Thyroid gland (tissue), 4 donors: ENCODE results near the gene MMP1. TPM values are rescaled to one million over a fixed set of nuclear protein-coding genes. Genes with fewer than 3 reads are reported as not detected.
"Not testable (repeated sequence)": the region's sequence is repeated elsewhere in the genome, so short reads cannot be mapped to it uniquely, and the experiment has no call there.

Source experiments
- DNase-seq, 2 donors: peaks; one replicate each; pipeline ENCODE4 v3.0.0-alpha.2; 2019
- H3K27ac ChIP-seq, 3 donors: fragments of 200-600 bp; sonication (generic); 1 replicate in 2 of 3; 2 replicates in 1 of 3; pipeline ENCODE4 v1.5.1; 2016 to 2019; ENCODE audit warnings: mild to moderate bottlenecking in 1 of 3, moderate library complexity in 1 of 3
- H3K27me3 ChIP-seq: fragments of 200-600 bp; sonication (generic); one replicate; pipeline ENCODE4 v1.5.1; 2019
- H3K36me3 ChIP-seq, 2 donors: fragments of 200-600 bp; sonication (generic); one replicate each; pipeline ENCODE4 v1.5.1; 2016 to 2019
- H3K4me1 ChIP-seq, 2 donors: fragments of 200-600 bp; sonication (generic); one replicate each; pipeline ENCODE4 v1.5.1; 2017 to 2019
- H3K4me3 ChIP-seq, 3 donors: fragments of 200-600 bp; sonication (generic); replicated peaks in 1 of 3; 1 replicate in 2 of 3; 2 replicates in 1 of 3; pipeline ENCODE4 v1.5.1; 2016; ENCODE audit warnings: mild to moderate bottlenecking in 1 of 3
- H3K9me3 ChIP-seq: fragments of 200-600 bp; sonication (generic); one replicate; pipeline ENCODE4 v1.5.1; 2017
- CTCF ChIP-seq, 6 experiments: fragments of 200-600 bp in 3 of 6; fragments of 450-650 bp in 3 of 6; sonication (generic) in 3 of 6; IDR thresholded peaks; one replicate each; pipeline ENCODE4 v1.5.1; 2016 to 2019; ENCODE audit warnings: antibody characterized with exemption in 6 of 6, mild to moderate bottlenecking in 2 of 6, inconsistent platforms in 1 of 6, moderate library complexity in 1 of 6
- POLR2A ChIP-seq, 2 donors: fragments of 450-650 bp; IDR thresholded peaks; one replicate each; pipeline ENCODE4 v1.6.1; 2017; ENCODE audit warnings: antibody characterized with exemption in 2 of 2, mild to moderate bottlenecking in 2 of 2, moderate library complexity in 1 of 2
- WGBS, 2 donors: methylation state at CpG; one replicate each; pipeline ENCODE4 v1.1.5; 2017; 5-methylcytosine and 5-hydroxymethylcytosine counted together
- intact Hi-C: fragments of 100-400 bp; cut with DNase I; formaldehyde crosslinking; loops from one replicate; pipeline ENCODE4 v1.15.1; 2023
- total RNA-seq, 4 donors: library from RNA; depleted of rRNA; stranded (reverse); fragments of >200 nt; gene quantifications; one replicate each; pipeline ENCODE4 v1.2.3, GENCODE V29; 2016

MMP1 gene
- total RNA-seq, 4 donors from 2014 or later = not detected

- no peak for DNase-seq
- 57 to 70% methylated on average over 2 of the region's 2 CpGs for WGBS, 2 donors
- Histone ChIP-seq H3K4me1 (no peaks in the 10 kb centered on the region), H3K27ac (no peak overlapping the region), H3K27me3 (no peaks in the 10 kb centered on the region), H3K9me3 (no peaks in the 10 kb centered on the region), H3K36me3 (no peaks in the 10 kb centered on the region), H3K4me3 (no peak overlapping the region)
- TF ChIP-seq CTCF (IDR thresholded peaks at IDR 0.05) (no peak), POLR2A (IDR thresholded peaks at IDR 0.05) (no peak)
- intact Hi-C loops = no loop called here
Measured at GRCh38 chr11:102757823-102758549, 40.0 kb downstream of the MMP1 start.

- TF ChIP-seq POLR2A (IDR thresholded peaks at IDR 0.05) = no peak
- no peak for TF ChIP-seq CTCF (IDR thresholded peaks at IDR 0.05)
- H3K9me3 ChIP-seq = no peaks in the 10 kb centered on the region
- no peaks in the 10 kb centered on the region for H3K27me3 ChIP-seq
- no peaks in the 10 kb centered on the region for H3K4me1 ChIP-seq
- H3K27ac ChIP-seq = no peak overlapping the region
- no peak for DNase-seq
- H3K4me3 ChIP-seq = no peak overlapping the region
- intact Hi-C loops = no loop called here
- 94 to 98% methylated on average over 1 of the region's 1 CpG for WGBS, 2 donors
- H3K36me3 ChIP-seq = no peaks in the 10 kb centered on the region
Measured at GRCh38 chr11:102753267-102753666, 44.7 kb downstream of the MMP1 start.

GRCh38 chr11:102751673-102752072 lies 46.3 kb downstream of the MMP1 start:
- no peak for DNase-seq
- Histone ChIP-seq H3K27me3 (no peaks in the 10 kb centered on the region), H3K4me1 (no peaks in the 10 kb centered on the region), H3K4me3 (no peak overlapping the region), H3K27ac (no peak overlapping the region), H3K9me3 (no peaks in the 10 kb centered on the region), H3K36me3 (no peaks in the 10 kb centered on the region)
- intact Hi-C loops = no loop called here
- TF ChIP-seq CTCF (IDR thresholded peaks at IDR 0.05) (no peak), POLR2A (IDR thresholded peaks at IDR 0.05) (no peak)

DNA sequence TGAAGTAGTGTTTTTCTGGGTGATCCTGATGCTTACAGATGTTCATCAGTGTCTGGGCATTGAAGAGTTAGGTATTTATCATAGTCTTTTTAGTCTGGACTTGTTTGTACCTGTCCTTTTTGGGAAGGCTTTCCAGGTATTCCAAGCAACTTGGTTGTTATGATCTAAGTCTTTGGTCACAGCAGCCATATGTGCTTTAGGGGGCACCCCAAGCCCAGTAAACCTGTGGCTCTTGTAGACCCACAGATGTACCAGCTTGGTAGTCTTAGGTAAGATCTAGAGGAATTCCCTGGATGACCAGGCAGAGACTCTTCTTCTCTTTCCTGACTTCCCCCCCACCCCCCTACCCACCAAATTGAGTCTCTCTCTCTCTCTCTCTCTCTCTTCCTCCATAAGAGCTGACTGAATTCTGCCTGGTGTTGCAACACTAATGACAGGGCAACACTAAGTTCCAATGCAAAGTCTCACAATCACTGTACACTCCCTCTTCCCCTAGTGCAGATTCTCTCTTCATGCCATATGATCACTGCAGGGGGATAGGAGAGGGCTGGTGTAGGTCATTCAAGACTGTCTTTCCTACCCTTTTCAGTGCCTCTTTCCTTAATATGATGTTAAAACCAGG lies 48.7 kb downstream of the MMP1 start:
- no peaks in the 10 kb centered on the region for H3K4me1 ChIP-seq
- no peak overlapping the region for H3K27ac ChIP-seq
- H3K9me3 ChIP-seq = no peaks in the 10 kb centered on the region
- DNase-seq = no peak
- H3K4me3 ChIP-seq = no peak overlapping the region
- H3K36me3 ChIP-seq = no peaks in the 10 kb centered on the region
- intact Hi-C loops = no loop called here
- TF ChIP-seq POLR2A (IDR thresholded peaks at IDR 0.05) (no peak), CTCF (IDR thresholded peaks at IDR 0.05) (no peak)
- no peaks in the 10 kb centered on the region for H3K27me3 ChIP-seq

DNA sequence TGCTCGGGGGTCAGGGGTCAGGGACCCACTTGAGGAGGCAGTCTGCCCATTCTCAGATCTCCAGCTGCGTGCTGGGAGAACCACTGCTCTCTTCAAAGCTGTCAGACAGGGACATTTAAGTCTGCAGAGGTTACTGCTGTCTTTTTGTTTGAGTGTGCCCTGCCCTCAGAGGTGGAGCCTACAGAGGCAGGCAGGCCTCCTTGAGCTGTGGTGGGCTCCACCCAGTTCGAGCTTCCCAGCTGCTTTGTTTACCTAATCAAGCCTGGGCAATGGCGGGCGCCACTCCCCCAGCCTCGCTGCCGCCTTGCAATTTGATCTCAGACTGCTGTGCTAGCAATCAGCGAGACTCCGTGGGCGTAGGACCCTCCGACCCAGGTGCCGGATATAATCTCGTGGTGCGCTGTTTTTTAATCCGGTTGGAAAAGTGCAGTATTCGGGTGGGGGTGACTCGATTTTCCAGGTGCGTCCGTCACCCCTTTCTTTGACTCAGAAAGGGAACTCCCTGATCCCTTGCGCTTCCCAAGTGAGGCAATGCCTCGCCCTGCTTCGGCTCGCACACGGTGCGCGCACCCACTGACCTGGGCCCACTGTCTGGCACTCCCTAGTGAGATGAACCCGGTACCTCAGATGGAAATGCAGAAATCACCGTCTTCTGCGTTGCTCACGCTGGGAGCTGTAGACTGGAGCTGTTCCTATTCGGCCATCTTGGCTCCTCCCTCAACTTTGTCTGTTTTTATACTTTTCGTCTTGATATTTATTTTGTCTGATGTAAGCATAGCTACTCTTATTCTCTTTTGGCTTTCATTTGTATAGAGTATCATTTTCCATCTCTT lies 51.0 kb downstream of the MMP1 start:
- H3K36me3 ChIP-seq, DNase-seq, H3K9me3 ChIP-seq, H3K4me1 ChIP-seq, H3K27me3 ChIP-seq, intact Hi-C loops, H3K27ac ChIP-seq, H3K4me3 ChIP-seq: not testable (repeated sequence)
- 90% methylated on average over 27 to 30 of the region's 32 CpGs for WGBS, 2 donors

Other genes starting within 250 kb of the MMP1 start
- not detected for gene MMP20, start 172.8 kb downstream of the MMP1 start, total RNA-seq
- under 1 TPM in 2 of 4 donors, not detected in 2; 0.22 to 0.67 TPM for gene MMP27, start 92.4 kb downstream of the MMP1 start, total RNA-seq
- gene MMP8, start 73.2 kb downstream of the MMP1 start, total RNA-seq = under 1 TPM in 2 of 4 donors, not detected in 2; 0.24 to 0.45 TPM
- gene MMP10, start 17.5 kb downstream of the MMP1 start, total RNA-seq = not detected
- gene MMP3, start 45.4 kb upstream of the MMP1 start, total RNA-seq = 10 to 100 TPM in 1 of 4 donors, 1 to 10 TPM in 1, not detected in 2; 1.2 to 14.5 TPM
- gene MMP12, start 76.8 kb upstream of the MMP1 start, total RNA-seq = not detected
- not detected for gene MMP13, start 157.6 kb upstream of the MMP1 start, total RNA-seq